ENCODE data around the gene PRTG.

PRTG gene

GRCh38 chr15:55784286-55784685 is 41.3 kb upstream of the PRTG start:
- Histone ChIP-seq H3K4me1 (ENCODE audit: control insufficient read depth, low read depth, low read length) (peaks cover 5% of the 10 kb centered on the region), H3K36me3 (ENCODE audit: control insufficient read depth, insufficient read depth, low read length) (no peaks in the 10 kb centered on the region), H2BK5ac (ENCODE audit: low read length) (no peak overlapping the region), H3K79me1 (ENCODE audit: low read length) (no peaks in the 10 kb centered on the region), H3K23ac (ENCODE audit: low read length) (no peak overlapping the region), H3K18ac (ENCODE audit: low read length) (peak overlapping the region; percentile 3), H3K4ac (ENCODE audit: low read depth, low read length) (no peak overlapping the region), H4K8ac (ENCODE audit: low read depth, low read length) (no peak overlapping the region), H3K9ac (ENCODE audit: low read length) (no peak overlapping the region), H4K5ac (ENCODE audit: low read length) (no peak overlapping the region), H3K4me2 (ENCODE audit: low read length) (no peak overlapping the region), H2BK15ac (replicated peaks; ENCODE audit: low read depth) (no peak overlapping the region), H3K27ac (ENCODE audit: low read depth, low read length) (peak overlapping the region; percentile 15), H2BK120ac (ENCODE audit: low read depth, low read length) (no peak overlapping the region), H3K27me3 (ENCODE audit: insufficient read depth, low read length, poor library complexity) (no peaks in the 10 kb centered on the region), H3K4me3 (ENCODE audit: low read length) (no peak overlapping the region), H3K56ac (ENCODE audit: low read length) (no peak overlapping the region), H3K79me2 (ENCODE audit: control insufficient read depth, insufficient read depth, low read length) (no peaks in the 10 kb centered on the region), H2AK5ac (ENCODE audit: low read length) (no peak overlapping the region)
- DNase-seq: peak; percentile 91

DNA sequence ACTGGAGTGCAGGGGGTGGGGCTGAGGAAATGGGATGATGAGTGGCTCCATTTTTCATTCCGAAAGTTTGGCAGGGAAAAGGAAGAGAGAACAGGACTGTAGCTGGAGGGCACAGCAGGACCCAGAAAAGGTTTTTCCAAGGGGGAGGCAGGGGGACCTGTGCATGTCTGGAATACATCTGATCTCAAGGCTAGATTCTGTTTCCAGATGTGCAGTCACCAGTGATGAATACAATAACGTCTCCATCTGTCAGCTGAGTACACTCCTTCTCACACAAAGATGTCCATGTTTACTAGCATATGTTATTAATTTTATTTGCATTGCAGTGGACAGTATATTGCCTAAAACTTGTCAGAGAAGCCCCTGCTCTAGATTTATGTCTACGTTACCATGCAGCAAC is 39.9 kb upstream of the PRTG start:
- no peak overlapping the region for H3K56ac ChIP-seq (ENCODE audit: low read length)
- no peak overlapping the region for H3K4me2 ChIP-seq (ENCODE audit: low read length)
- H3K79me2 ChIP-seq (ENCODE audit: control insufficient read depth, insufficient read depth, low read length): no peaks in the 10 kb centered on the region
- H3K4ac ChIP-seq (ENCODE audit: low read depth, low read length): no peak overlapping the region
- no peak overlapping the region for H4K5ac ChIP-seq (ENCODE audit: low read length)
- H3K18ac ChIP-seq (ENCODE audit: low read length): peak overlapping the region; percentile 14
- no peak overlapping the region for H2BK120ac ChIP-seq (ENCODE audit: low read depth, low read length)
- no peak overlapping the region for H3K9ac ChIP-seq (ENCODE audit: low read length)
- H3K27me3 ChIP-seq (ENCODE audit: insufficient read depth, low read length, poor library complexity): no peaks in the 10 kb centered on the region
- no peak overlapping the region for H2AK5ac ChIP-seq (ENCODE audit: low read length)
- H3K4me1 ChIP-seq (ENCODE audit: control insufficient read depth, low read depth, low read length): peaks cover 5% of the 10 kb centered on the region
- no CpG with 5 or more reads among the region's 3 CpGs for WGBS (ENCODE audit: extremely low coverage, insufficient coverage, low lambda C conversion rate)
- no peak overlapping the region for H2BK15ac ChIP-seq (replicated peaks; ENCODE audit: low read depth)
- DNase-seq: no peak
- H3K36me3 ChIP-seq (ENCODE audit: control insufficient read depth, insufficient read depth, low read length): no peaks in the 10 kb centered on the region
- no peak overlapping the region for H3K23ac ChIP-seq (ENCODE audit: low read length)
- no peak overlapping the region for H4K8ac ChIP-seq (ENCODE audit: low read depth, low read length)
- no peak overlapping the region for H3K27ac ChIP-seq (ENCODE audit: low read depth, low read length)
- no peak overlapping the region for H3K4me3 ChIP-seq (ENCODE audit: low read length)
- no peaks in the 10 kb centered on the region for H3K79me1 ChIP-seq (ENCODE audit: low read length)
- H2BK5ac ChIP-seq (ENCODE audit: low read length): no peak overlapping the region

DNA sequence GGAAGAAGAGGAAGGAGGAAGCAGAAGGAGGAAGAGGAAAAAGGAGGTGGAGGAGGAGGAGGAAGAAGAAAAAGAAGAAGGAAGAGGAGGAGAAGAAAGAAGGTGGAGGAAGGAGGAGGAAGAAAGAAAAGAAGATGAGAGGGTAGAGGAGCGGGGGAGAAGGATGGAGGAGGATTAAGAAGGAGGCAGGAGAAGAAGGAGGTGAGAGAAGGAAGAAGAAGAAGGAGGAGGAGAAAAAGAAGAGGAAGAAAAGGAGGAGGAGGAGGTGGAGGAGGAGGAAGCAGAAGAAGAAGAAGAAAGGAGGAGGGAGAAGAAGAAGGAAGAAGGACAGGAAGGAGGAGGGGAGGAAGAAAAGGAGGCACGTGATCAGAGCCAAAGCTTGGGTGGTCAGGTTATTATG is 37.3 kb upstream of the PRTG start:
- Histone ChIP-seq H2BK120ac (ENCODE audit: low read depth, low read length) (no peak overlapping the region), H3K23ac (ENCODE audit: low read length) (no peak overlapping the region), H3K27ac (ENCODE audit: low read depth, low read length) (no peak overlapping the region), H4K5ac (ENCODE audit: low read length) (no peak overlapping the region), H3K9ac (ENCODE audit: low read length) (no peak overlapping the region), H2BK5ac (ENCODE audit: low read length) (no peak overlapping the region), H2BK15ac (replicated peaks; ENCODE audit: low read depth) (no peak overlapping the region), H3K4me2 (ENCODE audit: low read length) (no peak overlapping the region), H2AK5ac (ENCODE audit: low read length) (no peak overlapping the region), H3K56ac (ENCODE audit: low read length) (no peak overlapping the region), H3K79me2 (ENCODE audit: control insufficient read depth, insufficient read depth, low read length) (no peaks in the 10 kb centered on the region), H3K36me3 (ENCODE audit: control insufficient read depth, insufficient read depth, low read length) (no peaks in the 10 kb centered on the region), H3K27me3 (ENCODE audit: insufficient read depth, low read length, poor library complexity) (no peaks in the 10 kb centered on the region), H3K4me1 (ENCODE audit: control insufficient read depth, low read depth, low read length) (no peaks in the 10 kb centered on the region), H3K4ac (ENCODE audit: low read depth, low read length) (no peak overlapping the region), H3K18ac (ENCODE audit: low read length) (no peak overlapping the region), H3K79me1 (ENCODE audit: low read length) (no peaks in the 10 kb centered on the region), H4K8ac (ENCODE audit: low read depth, low read length) (no peak overlapping the region), H3K4me3 (ENCODE audit: low read length) (no peak overlapping the region)
- no peak for DNase-seq
- whole genome bisulfite sequencing (ENCODE audit: extremely low coverage, insufficient coverage, low lambda C conversion rate): 95% methylated on average over 1 of the region's 2 CpGs

GRCh38 chr15:55778932-55779331 is 36.0 kb upstream of the PRTG start:
- H3K79me1 ChIP-seq (ENCODE audit: low read length): no peaks in the 10 kb centered on the region
- whole genome bisulfite sequencing (ENCODE audit: extremely low coverage, insufficient coverage, low lambda C conversion rate): no CpG with 5 or more reads among the region's 3 CpGs
- H2AK5ac ChIP-seq (ENCODE audit: low read length): no peak overlapping the region
- H3K4me2 ChIP-seq (ENCODE audit: low read length): no peak overlapping the region
- no peak overlapping the region for H2BK15ac ChIP-seq (replicated peaks; ENCODE audit: low read depth)
- H4K8ac ChIP-seq (ENCODE audit: low read depth, low read length): no peak overlapping the region
- H3K56ac ChIP-seq (ENCODE audit: low read length): no peak overlapping the region
- H3K27ac ChIP-seq (ENCODE audit: low read depth, low read length): no peak overlapping the region
- H3K4ac ChIP-seq (ENCODE audit: low read depth, low read length): no peak overlapping the region
- H3K36me3 ChIP-seq (ENCODE audit: control insufficient read depth, insufficient read depth, low read length): no peaks in the 10 kb centered on the region
- no peak for DNase-seq
- no peaks in the 10 kb centered on the region for H3K4me1 ChIP-seq (ENCODE audit: control insufficient read depth, low read depth, low read length)
- no peak overlapping the region for H2BK120ac ChIP-seq (ENCODE audit: low read depth, low read length)
- H2BK5ac ChIP-seq (ENCODE audit: low read length): no peak overlapping the region
- no peak overlapping the region for H4K5ac ChIP-seq (ENCODE audit: low read length)
- H3K23ac ChIP-seq (ENCODE audit: low read length): no peak overlapping the region
- H3K79me2 ChIP-seq (ENCODE audit: control insufficient read depth, insufficient read depth, low read length): no peaks in the 10 kb centered on the region
- H3K9ac ChIP-seq (ENCODE audit: low read length): no peak overlapping the region
- H3K18ac ChIP-seq (ENCODE audit: low read length): no peak overlapping the region
- no peaks in the 10 kb centered on the region for H3K27me3 ChIP-seq (ENCODE audit: insufficient read depth, low read length, poor library complexity)
- no peak overlapping the region for H3K4me3 ChIP-seq (ENCODE audit: low read length)

DNA sequence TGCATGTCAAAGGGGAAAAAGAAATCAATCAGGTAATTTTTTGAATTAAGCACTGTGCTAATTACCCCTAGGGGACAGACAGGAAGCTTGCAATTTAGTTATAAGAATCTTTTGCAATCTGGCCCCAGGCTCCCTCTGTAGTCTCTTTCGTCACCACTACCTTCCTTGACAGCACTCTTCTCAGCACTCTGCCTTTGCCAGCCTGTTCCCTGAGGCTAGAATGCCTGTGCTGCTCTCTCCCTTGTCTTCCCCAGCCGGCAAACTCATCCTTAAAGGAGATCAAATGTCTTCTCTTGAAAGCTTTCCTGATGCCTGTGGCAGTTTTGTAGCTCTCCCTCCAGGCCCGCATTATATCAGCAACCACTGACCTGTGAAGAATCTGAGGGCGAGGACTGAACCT is 32.4 kb upstream of the PRTG start:
- Histone ChIP-seq H3K79me1 (ENCODE audit: low read length) (no peaks in the 10 kb centered on the region), H3K4me3 (ENCODE audit: low read length) (no peak overlapping the region), H3K4me1 (ENCODE audit: control insufficient read depth, low read depth, low read length) (no peaks in the 10 kb centered on the region), H3K27me3 (ENCODE audit: insufficient read depth, low read length, poor library complexity) (no peaks in the 10 kb centered on the region), H3K4ac (ENCODE audit: low read depth, low read length) (no peak overlapping the region), H3K23ac (ENCODE audit: low read length) (no peak overlapping the region), H2BK120ac (ENCODE audit: low read depth, low read length) (no peak overlapping the region), H2BK15ac (replicated peaks; ENCODE audit: low read depth) (no peak overlapping the region), H3K4me2 (ENCODE audit: low read length) (no peak overlapping the region), H4K8ac (ENCODE audit: low read depth, low read length) (no peak overlapping the region), H3K56ac (ENCODE audit: low read length) (no peak overlapping the region), H2AK5ac (ENCODE audit: low read length) (no peak overlapping the region), H3K9ac (ENCODE audit: low read length) (no peak overlapping the region), H3K36me3 (ENCODE audit: control insufficient read depth, insufficient read depth, low read length) (no peaks in the 10 kb centered on the region), H3K27ac (ENCODE audit: low read depth, low read length) (peak overlapping the region; percentile 27), H3K18ac (ENCODE audit: low read length) (no peak overlapping the region), H3K79me2 (ENCODE audit: control insufficient read depth, insufficient read depth, low read length) (no peaks in the 10 kb centered on the region), H4K5ac (ENCODE audit: low read length) (no peak overlapping the region), H2BK5ac (ENCODE audit: low read length) (no peak overlapping the region)
- DNase-seq: peak; percentile 96
- no CpG with 5 or more reads among the region's 4 CpGs for WGBS (ENCODE audit: extremely low coverage, insufficient coverage, low lambda C conversion rate)

DNA sequence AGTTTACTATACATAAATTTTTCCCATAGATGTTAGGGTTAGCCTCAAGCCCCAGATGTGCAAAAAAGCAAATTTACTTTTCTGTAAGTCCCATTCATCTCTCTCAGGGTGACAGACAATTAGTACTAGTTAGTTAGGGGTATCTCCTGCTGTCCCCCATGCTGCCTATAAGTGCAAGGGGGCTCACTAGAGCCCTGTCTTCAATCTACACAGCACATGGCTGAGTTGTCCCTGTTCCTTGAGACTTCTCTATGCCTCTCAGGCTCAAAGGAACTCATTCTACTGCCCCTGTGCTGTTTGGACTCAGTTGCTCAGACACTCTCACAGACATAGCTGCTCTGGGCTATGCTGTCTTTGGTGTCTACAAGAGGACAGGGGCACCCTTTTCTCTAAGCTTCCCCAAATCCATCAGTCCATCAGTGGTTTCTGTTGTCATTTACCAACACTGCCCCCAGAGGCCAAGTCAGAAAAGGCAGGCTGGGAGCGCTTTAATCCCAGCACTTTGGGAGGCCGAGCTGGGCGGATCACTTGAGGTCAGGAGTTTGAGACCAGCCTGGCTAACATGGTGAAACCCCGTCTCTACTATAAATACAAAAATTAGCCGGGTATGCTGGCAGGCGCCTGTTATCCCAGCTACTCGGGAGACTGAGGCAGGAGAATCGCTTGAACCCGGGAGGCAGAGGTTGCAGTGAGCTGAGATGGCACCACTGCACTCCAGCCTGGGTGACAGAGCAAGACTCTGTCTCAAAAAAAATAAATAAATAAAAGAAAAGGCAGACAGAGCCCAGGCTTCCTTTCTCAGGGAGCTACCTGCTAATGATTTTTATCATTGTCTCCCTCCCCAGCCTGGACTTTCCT is 31.4 kb upstream of the PRTG start:
- Histone ChIP-seq H4K5ac (ENCODE audit: low read length) (no peak overlapping the region), H3K4me1 (ENCODE audit: control insufficient read depth, low read depth, low read length) (no peaks in the 10 kb centered on the region), H3K4ac (ENCODE audit: low read depth, low read length) (no peak overlapping the region), H3K9ac (ENCODE audit: low read length) (no peak overlapping the region), H3K79me2 (ENCODE audit: control insufficient read depth, insufficient read depth, low read length) (no peaks in the 10 kb centered on the region), H2AK5ac (ENCODE audit: low read length) (no peak overlapping the region), H2BK15ac (replicated peaks; ENCODE audit: low read depth) (no peak overlapping the region), H3K18ac (ENCODE audit: low read length) (no peak overlapping the region), H3K27ac (ENCODE audit: low read depth, low read length) (no peak overlapping the region), H3K36me3 (ENCODE audit: control insufficient read depth, insufficient read depth, low read length) (no peaks in the 10 kb centered on the region), H3K56ac (ENCODE audit: low read length) (no peak overlapping the region), H3K4me2 (ENCODE audit: low read length) (no peak overlapping the region), H3K4me3 (ENCODE audit: low read length) (no peak overlapping the region), H3K79me1 (ENCODE audit: low read length) (no peaks in the 10 kb centered on the region), H3K27me3 (ENCODE audit: insufficient read depth, low read length, poor library complexity) (no peaks in the 10 kb centered on the region), H2BK5ac (ENCODE audit: low read length) (no peak overlapping the region), H3K23ac (ENCODE audit: low read length) (no peak overlapping the region), H2BK120ac (ENCODE audit: low read depth, low read length) (no peak overlapping the region), H4K8ac (ENCODE audit: low read depth, low read length) (no peak overlapping the region)
- no CpG with 5 or more reads among the region's 9 CpGs for WGBS (ENCODE audit: extremely low coverage, insufficient coverage, low lambda C conversion rate)
- DNase-seq: peak; percentile 82
